Stimulated activated CD4-positive, alpha-beta T cell treated with anti-CD3 and anti-CD28 coated beads, Interleukin-2, amount 100 ng/mL, for 24 hours (primary cell): ENCODE measurements around the gene SNX30.

Experiments
- DNase-seq, 2 donors: peaks; one replicate each; pipeline ENCODE4 v3.0.0-alpha.2; 2020

SNX30 gene

GRCh38 chr9:112831281-112831851, 80.8 kb downstream of the SNX30 start:
- no peak for DNase-seq

GRCh38 chr9:112831969-112832368, 81.4 kb downstream of the SNX30 start:
- no peak for DNase-seq

GRCh38 chr9:112833081-112833480, 82.5 kb downstream of the SNX30 start:
- DNase-seq: no peak

GRCh38 chr9:112836394-112836793, 85.8 kb downstream of the SNX30 start:
- DNase-seq: no peak

- no peak for DNase-seq
Measured at GRCh38 chr9:112838342-112838741, 87.8 kb downstream of the SNX30 start.

- no peak for DNase-seq
Measured at GRCh38 chr9:112839331-112839730, 88.8 kb downstream of the SNX30 start.

- no peak for DNase-seq
Measured at GRCh38 chr9:112841261-112841660, 90.7 kb downstream of the SNX30 start.

GRCh38 chr9:112842555-112842954, 92.0 kb downstream of the SNX30 start:
- DNase-seq: no peak

GRCh38 chr9:112844771-112845542, 94.4 kb downstream of the SNX30 start:
- DNase-seq: peak; percentile 82 to 87

- DNase-seq: no peak
Measured at GRCh38 chr9:112846528-112847488, 96.2 kb downstream of the SNX30 start.

- DNase-seq: no peak
Measured at GRCh38 chr9:112848316-112849151, 98.0 kb downstream of the SNX30 start.

- DNase-seq: peak in 1 of 2 donors; percentile 17
Measured at GRCh38 chr9:112849363-112849922, 98.9 kb downstream of the SNX30 start.

GRCh38 chr9:112850840-112851239, 100.3 kb downstream of the SNX30 start:
- DNase-seq: no peak

GRCh38 chr9:112852741-112853504, 102.4 kb downstream of the SNX30 start:
- no peak for DNase-seq

GRCh38 chr9:112853882-112854585, 103.5 kb downstream of the SNX30 start:
- no peak for DNase-seq

- no peak for DNase-seq
Measured at GRCh38 chr9:112854657-112855056, 104.1 kb downstream of the SNX30 start.

GRCh38 chr9:112856200-112856599, 105.6 kb downstream of the SNX30 start:
- DNase-seq: no peak

- no peak for DNase-seq
Measured at GRCh38 chr9:112856843-112857242, 106.3 kb downstream of the SNX30 start.

- DNase-seq: no peak
Measured at GRCh38 chr9:112858005-112858404, 107.4 kb downstream of the SNX30 start.

GRCh38 chr9:112858625-112859147, 108.1 kb downstream of the SNX30 start:
- DNase-seq: no peak
